ENCODE data around the gene VTCN1. TPM values are rescaled to one million over a fixed set of nuclear protein-coding genes. Genes with fewer than 3 reads are reported as not detected.
A peak's percentile ranks its signal among the peaks of the same experiment; 100 is the strongest.

VTCN1 gene, protein sequence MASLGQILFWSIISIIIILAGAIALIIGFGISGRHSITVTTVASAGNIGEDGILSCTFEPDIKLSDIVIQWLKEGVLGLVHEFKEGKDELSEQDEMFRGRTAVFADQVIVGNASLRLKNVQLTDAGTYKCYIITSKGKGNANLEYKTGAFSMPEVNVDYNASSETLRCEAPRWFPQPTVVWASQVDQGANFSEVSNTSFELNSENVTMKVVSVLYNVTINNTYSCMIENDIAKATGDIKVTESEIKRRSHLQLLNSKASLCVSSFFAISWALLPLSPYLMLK
- total RNA-seq (2021): 0.09 to 0.14 TPM in 2 of 3 replicates, not detected in the other
- Bru-seq, nascent RNA: percentile 11 among the genes with signal in this experiment
- long read RNA-seq, experiment 1, partial matches to known transcripts: 0 of 1 reads
- long read RNA-seq, experiment 1, other reads (novel, unspliced or antisense): 1 of 1 reads
- long read RNA-seq, experiment 2: 0 reads
- long read RNA-seq, experiment 3: 0 reads

DNA sequence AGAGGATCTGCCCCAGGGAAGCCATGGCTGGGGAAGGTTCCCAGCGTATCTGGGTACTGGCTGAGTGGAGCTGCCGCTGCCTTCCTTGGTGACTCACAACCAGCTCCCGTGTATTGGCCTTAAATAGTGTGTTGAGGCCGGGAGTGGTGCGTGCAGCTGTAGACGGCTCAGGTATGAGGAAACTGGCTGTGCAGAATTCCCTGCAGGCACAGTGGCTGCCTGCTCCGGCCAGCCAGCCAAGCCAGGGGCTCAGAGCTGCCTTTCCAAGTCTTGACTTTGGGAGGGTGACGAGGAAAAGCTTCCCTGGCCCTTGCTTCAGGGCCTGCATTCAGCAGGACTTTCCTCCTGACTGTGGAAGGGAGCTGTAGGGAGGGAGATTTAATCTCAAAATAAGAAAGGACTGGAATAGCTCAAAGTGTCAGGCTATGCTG lies at the start of gene VTCN1:
Gene VTCN1 (minus strand): TSS at position 97 of the 431 bp plus-strand sequence. CDS start 72 bp downstream, at position 25.
- CTCF ChIA-PET: no interaction called here
- Mint-ChIP-seq H3K4me3 (no peak within 1 kb of the TSS), H3K27me3 (ENCODE audit: low read depth) (peaks cover 10% of the 10 kb centered on the region), H3K27ac (no peak within 1 kb of the TSS), H3K36me3 (no peaks in the 10 kb centered on the region; the same call in 1 of the 2 replicates), H3K4me1 (peaks cover 14% of the 10 kb centered on the region), H3K9me3 (peaks cover 16% of the 10 kb centered on the region)
- DNase-seq (ENCODE audit: low spot score) (no peak), ATAC-seq (no peak)
- TF ChIP-seq CREB1 (CRISPR knock-in tag; IDR thresholded peaks at IDR 0.05) (no peak), FOXP1 (CRISPR knock-in tag; IDR thresholded peaks at IDR 0.05; ENCODE audit: borderline replicate concordance) (no peak), TCF7 (CRISPR knock-in tag; IDR thresholded peaks at IDR 0.05; ENCODE audit: low read depth) (no peak), FOXK1 (CRISPR knock-in tag; IDR thresholded peaks at IDR 0.05) (no peak), TEAD4 (CRISPR knock-in tag; IDR thresholded peaks at IDR 0.05) (no peak)
- TF ChIP-seq, protein P1, sequence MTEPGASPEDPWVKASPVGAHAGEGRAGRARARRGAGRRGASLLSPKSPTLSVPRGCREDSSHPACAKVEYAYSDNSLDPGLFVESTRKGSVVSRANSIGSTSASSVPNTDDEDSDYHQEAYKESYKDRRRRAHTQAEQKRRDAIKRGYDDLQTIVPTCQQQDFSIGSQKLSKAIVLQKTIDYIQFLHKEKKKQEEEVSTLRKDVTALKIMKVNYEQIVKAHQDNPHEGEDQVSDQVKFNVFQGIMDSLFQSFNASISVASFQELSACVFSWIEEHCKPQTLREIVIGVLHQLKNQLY (CRISPR knock-in tag; IDR thresholded peaks at IDR 0.05): no peak
- TF ChIP-seq, protein P2, sequence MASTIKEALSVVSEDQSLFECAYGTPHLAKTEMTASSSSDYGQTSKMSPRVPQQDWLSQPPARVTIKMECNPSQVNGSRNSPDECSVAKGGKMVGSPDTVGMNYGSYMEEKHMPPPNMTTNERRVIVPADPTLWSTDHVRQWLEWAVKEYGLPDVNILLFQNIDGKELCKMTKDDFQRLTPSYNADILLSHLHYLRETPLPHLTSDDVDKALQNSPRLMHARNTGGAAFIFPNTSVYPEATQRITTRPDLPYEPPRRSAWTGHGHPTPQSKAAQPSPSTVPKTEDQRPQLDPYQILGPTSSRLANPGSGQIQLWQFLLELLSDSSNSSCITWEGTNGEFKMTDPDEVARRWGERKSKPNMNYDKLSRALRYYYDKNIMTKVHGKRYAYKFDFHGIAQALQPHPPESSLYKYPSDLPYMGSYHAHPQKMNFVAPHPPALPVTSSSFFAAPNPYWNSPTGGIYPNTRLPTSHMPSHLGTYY (CRISPR knock-in tag; IDR thresholded peaks at IDR 0.05): no peak
- TF ChIP-seq, protein P3, sequence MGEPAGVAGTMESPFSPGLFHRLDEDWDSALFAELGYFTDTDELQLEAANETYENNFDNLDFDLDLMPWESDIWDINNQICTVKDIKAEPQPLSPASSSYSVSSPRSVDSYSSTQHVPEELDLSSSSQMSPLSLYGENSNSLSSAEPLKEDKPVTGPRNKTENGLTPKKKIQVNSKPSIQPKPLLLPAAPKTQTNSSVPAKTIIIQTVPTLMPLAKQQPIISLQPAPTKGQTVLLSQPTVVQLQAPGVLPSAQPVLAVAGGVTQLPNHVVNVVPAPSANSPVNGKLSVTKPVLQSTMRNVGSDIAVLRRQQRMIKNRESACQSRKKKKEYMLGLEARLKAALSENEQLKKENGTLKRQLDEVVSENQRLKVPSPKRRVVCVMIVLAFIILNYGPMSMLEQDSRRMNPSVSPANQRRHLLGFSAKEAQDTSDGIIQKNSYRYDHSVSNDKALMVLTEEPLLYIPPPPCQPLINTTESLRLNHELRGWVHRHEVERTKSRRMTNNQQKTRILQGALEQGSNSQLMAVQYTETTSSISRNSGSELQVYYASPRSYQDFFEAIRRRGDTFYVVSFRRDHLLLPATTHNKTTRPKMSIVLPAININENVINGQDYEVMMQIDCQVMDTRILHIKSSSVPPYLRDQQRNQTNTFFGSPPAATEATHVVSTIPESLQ (CRISPR knock-in tag; IDR thresholded peaks at IDR 0.05): no peak
- POLR2A ChIA-PET: no interaction called here

DNA sequence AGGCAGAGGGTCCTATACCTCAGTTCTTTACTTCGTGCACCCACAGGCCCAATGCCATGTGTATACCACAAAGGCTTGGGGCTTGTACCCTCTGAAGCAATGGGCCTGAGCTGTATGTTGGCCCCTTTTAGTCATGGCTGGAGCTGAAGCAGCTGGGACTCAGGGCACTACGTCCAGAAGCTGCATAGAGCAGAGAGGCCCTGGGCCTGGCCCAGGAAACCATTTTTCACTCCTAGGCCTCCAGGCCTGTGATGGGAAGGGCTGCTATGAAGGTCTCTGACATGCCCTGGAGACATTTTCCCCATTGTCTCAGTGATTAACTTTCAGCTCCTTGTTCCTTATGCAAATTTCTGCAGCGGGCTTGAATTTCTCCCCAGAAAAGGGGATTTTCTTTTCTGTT lies 48.1 kb upstream of the VTCN1 start:
- Mint-ChIP-seq H3K4me3 (no peak overlapping the region), H3K36me3 (peaks cover 31% of the 10 kb centered on the region), H3K27ac (no peak overlapping the region), H3K9me3 (peaks cover 40% of the 10 kb centered on the region), H3K27me3 (ENCODE audit: low read depth) (peaks cover 3% of the 10 kb centered on the region), H3K4me1 (peaks cover 5% of the 10 kb centered on the region; the same call in 1 of the 2 replicates)
- ATAC-seq: no peak
- DNase-seq (ENCODE audit: low spot score): no peak
- ChIA-PET POLR2A (no interaction called here), CTCF (no interaction called here)
- TF ChIP-seq FOXJ3 (CRISPR knock-in tag; IDR thresholded peaks at IDR 0.05; ENCODE audit: borderline replicate concordance) (no peak), ESRRA (CRISPR knock-in tag; IDR thresholded peaks at IDR 0.05; ENCODE audit: borderline replicate concordance) (no peak), TP53 (CRISPR knock-in tag; IDR thresholded peaks at IDR 0.05) (no peak), JAZF1 (CRISPR knock-in tag; IDR thresholded peaks at IDR 0.05) (no peak), NFATC4 (CRISPR knock-in tag; IDR thresholded peaks at IDR 0.05) (no peak), KAT7 (CRISPR knock-in tag; IDR thresholded peaks at IDR 0.05; ENCODE audit: borderline replicate concordance) (no peak), NR3C1 (CRISPR knock-in tag; conservative IDR thresholded peaks at IDR 0.05; ENCODE audit: low read depth) (no peak), SOX15 (CRISPR knock-in tag; IDR thresholded peaks at IDR 0.05) (no peak), NR1H2 (CRISPR knock-in tag; IDR thresholded peaks at IDR 0.05) (no peak), CREB1 (CRISPR knock-in tag; IDR thresholded peaks at IDR 0.05) (no peak), SMAD3 (CRISPR knock-in tag; IDR thresholded peaks at IDR 0.05; ENCODE audit: borderline replicate concordance) (no peak)
- TF ChIP-seq, protein P4, sequence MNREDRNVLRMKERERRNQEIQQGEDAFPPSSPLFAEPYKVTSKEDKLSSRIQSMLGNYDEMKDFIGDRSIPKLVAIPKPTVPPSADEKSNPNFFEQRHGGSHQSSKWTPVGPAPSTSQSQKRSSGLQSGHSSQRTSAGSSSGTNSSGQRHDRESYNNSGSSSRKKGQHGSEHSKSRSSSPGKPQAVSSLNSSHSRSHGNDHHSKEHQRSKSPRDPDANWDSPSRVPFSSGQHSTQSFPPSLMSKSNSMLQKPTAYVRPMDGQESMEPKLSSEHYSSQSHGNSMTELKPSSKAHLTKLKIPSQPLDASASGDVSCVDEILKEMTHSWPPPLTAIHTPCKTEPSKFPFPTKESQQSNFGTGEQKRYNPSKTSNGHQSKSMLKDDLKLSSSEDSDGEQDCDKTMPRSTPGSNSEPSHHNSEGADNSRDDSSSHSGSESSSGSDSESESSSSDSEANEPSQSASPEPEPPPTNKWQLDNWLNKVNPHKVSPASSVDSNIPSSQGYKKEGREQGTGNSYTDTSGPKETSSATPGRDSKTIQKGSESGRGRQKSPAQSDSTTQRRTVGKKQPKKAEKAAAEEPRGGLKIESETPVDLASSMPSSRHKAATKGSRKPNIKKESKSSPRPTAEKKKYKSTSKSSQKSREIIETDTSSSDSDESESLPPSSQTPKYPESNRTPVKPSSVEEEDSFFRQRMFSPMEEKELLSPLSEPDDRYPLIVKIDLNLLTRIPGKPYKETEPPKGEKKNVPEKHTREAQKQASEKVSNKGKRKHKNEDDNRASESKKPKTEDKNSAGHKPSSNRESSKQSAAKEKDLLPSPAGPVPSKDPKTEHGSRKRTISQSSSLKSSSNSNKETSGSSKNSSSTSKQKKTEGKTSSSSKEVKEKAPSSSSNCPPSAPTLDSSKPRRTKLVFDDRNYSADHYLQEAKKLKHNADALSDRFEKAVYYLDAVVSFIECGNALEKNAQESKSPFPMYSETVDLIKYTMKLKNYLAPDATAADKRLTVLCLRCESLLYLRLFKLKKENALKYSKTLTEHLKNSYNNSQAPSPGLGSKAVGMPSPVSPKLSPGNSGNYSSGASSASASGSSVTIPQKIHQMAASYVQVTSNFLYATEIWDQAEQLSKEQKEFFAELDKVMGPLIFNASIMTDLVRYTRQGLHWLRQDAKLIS (CRISPR knock-in tag; IDR thresholded peaks at IDR 0.05; ENCODE audit: borderline replicate concordance): no peak
- TF ChIP-seq, protein P5, sequence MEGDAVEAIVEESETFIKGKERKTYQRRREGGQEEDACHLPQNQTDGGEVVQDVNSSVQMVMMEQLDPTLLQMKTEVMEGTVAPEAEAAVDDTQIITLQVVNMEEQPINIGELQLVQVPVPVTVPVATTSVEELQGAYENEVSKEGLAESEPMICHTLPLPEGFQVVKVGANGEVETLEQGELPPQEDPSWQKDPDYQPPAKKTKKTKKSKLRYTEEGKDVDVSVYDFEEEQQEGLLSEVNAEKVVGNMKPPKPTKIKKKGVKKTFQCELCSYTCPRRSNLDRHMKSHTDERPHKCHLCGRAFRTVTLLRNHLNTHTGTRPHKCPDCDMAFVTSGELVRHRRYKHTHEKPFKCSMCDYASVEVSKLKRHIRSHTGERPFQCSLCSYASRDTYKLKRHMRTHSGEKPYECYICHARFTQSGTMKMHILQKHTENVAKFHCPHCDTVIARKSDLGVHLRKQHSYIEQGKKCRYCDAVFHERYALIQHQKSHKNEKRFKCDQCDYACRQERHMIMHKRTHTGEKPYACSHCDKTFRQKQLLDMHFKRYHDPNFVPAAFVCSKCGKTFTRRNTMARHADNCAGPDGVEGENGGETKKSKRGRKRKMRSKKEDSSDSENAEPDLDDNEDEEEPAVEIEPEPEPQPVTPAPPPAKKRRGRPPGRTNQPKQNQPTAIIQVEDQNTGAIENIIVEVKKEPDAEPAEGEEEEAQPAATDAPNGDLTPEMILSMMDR (IDR thresholded peaks at IDR 0.05): no peak

Data from WTC11 (cell line).